Measurements from ENCODE around the gene FSTL3. TPM values are rescaled to one million over a fixed set of nuclear protein-coding genes. Genes with fewer than 3 reads are reported as not detected.

FSTL3 gene
- total RNA-seq, 1 experiment from 2014 or later: 29.1 TPM

GRCh38 chr19:634975-635652, 41.1 kb upstream of the FSTL3 start:
- peaks cover 31% of the 10 kb centered on the region for H3K79me2 ChIP-seq (ENCODE audit: insufficient read depth, low read length)
- no peaks in the 10 kb centered on the region for H3K9me3 ChIP-seq (ENCODE audit: control insufficient read depth in 1 of 2, insufficient read depth in 1 of 2, low read depth in 1 of 2, low read length in 2 of 2)
- H3K9me2 ChIP-seq (ENCODE audit: insufficient read depth): no peaks in the 10 kb centered on the region
- no peaks in the 10 kb centered on the region for H4K20me1 ChIP-seq (ENCODE audit: insufficient read depth)
- H3K36me3 ChIP-seq (ENCODE audit: control insufficient read depth in 1 of 2, insufficient read depth in 2 of 2, low read length in 2 of 2): peaks cover 4 to 16% of the 10 kb centered on the region in 2 experiments; a peak in 3 of 4 replicates
- ChIA-PET RAD21 (ENCODE audit: low non-redundant PET in 1 of 2, low total read pairs in 2 of 2, uncharacterized antibody in 2 of 2, unreplicated experiment in 2 of 2) (no interaction called here), CTCF (no interaction called here), POLR2A (no interaction called here)
- no peak overlapping the region for H3K4me2 ChIP-seq (ENCODE audit: low read length)
- DNase-seq (ENCODE audit: low read depth, low spot score) (no peak), ATAC-seq (no peak)
- no peak overlapping the region for H3K4me3 ChIP-seq (replicated peaks in 1 of 2; ENCODE audit: low read depth in 1 of 2, low read length in 2 of 2)
- H3K9ac ChIP-seq (ENCODE audit: low read length): no peak overlapping the region
- no peak for TF ChIP-seq SP1 (IDR thresholded peaks at IDR 0.05; ENCODE audit: low read depth)
- TF ChIP-seq YY1 (IDR thresholded peaks at IDR 0.05; ENCODE audit: extremely low read depth, insufficient replicate concordance, low read depth, low read length): no peak
- no peak for TF ChIP-seq RAD21 (IDR thresholded peaks at IDR 0.05; ENCODE audit: low read depth)
- TF ChIP-seq POLR2AphosphoS5 (IDR thresholded peaks at IDR 0.05; ENCODE audit: low read depth, low read length): no peak
- no peak for TF ChIP-seq ELF1 (IDR thresholded peaks at IDR 0.05; ENCODE audit: borderline replicate concordance, low read depth)
- no peak for TF ChIP-seq SIN3A (IDR thresholded peaks at IDR 0.05; ENCODE audit: low read depth)
- TF ChIP-seq, protein P1, sequence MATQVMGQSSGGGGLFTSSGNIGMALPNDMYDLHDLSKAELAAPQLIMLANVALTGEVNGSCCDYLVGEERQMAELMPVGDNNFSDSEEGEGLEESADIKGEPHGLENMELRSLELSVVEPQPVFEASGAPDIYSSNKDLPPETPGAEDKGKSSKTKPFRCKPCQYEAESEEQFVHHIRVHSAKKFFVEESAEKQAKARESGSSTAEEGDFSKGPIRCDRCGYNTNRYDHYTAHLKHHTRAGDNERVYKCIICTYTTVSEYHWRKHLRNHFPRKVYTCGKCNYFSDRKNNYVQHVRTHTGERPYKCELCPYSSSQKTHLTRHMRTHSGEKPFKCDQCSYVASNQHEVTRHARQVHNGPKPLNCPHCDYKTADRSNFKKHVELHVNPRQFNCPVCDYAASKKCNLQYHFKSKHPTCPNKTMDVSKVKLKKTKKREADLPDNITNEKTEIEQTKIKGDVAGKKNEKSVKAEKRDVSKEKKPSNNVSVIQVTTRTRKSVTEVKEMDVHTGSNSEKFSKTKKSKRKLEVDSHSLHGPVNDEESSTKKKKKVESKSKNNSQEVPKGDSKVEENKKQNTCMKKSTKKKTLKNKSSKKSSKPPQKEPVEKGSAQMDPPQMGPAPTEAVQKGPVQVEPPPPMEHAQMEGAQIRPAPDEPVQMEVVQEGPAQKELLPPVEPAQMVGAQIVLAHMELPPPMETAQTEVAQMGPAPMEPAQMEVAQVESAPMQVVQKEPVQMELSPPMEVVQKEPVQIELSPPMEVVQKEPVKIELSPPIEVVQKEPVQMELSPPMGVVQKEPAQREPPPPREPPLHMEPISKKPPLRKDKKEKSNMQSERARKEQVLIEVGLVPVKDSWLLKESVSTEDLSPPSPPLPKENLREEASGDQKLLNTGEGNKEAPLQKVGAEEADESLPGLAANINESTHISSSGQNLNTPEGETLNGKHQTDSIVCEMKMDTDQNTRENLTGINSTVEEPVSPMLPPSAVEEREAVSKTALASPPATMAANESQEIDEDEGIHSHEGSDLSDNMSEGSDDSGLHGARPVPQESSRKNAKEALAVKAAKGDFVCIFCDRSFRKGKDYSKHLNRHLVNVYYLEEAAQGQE (IDR thresholded peaks at IDR 0.05; ENCODE audit: low read depth): no peak
- TF ChIP-seq ZBTB33 (IDR thresholded peaks at IDR 0.05; ENCODE audit: extremely low read depth, insufficient replicate concordance, low read length): no peak
- intact Hi-C loops (cut with micrococcal nuclease): no loop called here
- BruUV-seq (replicated peaks): no TSS peak
- no peak overlapping the region for H2AFZ ChIP-seq (ENCODE audit: low read depth, low read length, poor library complexity, severe bottlenecking)
- H3K4me1 ChIP-seq (ENCODE audit: control insufficient read depth in 1 of 2, insufficient read depth in 2 of 2, low read length in 2 of 2): peaks cover 10 to 29% of the 10 kb centered on the region in 2 experiments
- no peaks in the 10 kb centered on the region for H3K27me3 ChIP-seq (ENCODE audit: insufficient read depth, low read length)
- no peak overlapping the region for H3K27ac ChIP-seq (ENCODE audit: low read depth, low read length)
